GM21528 (cell line): ENCODE data around the gene MID1.

Experiments used
- ATAC-seq: cut with Tn5 transposase; IDR thresholded peaks from one replicate; pipeline ENCODE4 v1.9.1; 2021; ENCODE audit warnings: mild to moderate bottlenecking, moderate library complexity; ENCODE audit not compliant: unreplicated experiment, low FRiP score

MID1 gene

GRCh38 chrX:10505726-10506125 lies 114.7 kb downstream of the MID1 start:
- ATAC-seq, result no peak

GRCh38 chrX:10502961-10503360 lies 117.4 kb downstream of the MID1 start:
- ATAC-seq, result no peak

DNA sequence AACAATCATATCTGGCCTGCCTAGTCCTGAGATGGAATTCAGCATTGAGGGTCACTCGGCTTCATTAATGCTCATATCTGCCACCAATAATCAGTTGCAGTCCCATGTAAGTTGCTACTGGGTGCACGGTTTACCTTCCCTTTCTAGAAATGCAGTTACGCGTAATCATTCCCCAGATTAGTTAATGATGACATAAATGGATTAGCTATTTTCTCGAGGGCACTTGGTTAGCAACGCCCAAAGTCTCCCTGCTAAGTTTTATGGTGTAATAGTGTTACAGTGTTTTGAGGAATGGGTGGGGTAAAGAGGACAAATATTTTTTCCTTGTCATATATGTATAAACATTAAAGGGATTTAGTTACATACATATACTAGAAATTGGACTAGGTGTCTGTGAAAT lies 118.8 kb downstream of the MID1 start:
- ATAC-seq, result no peak

DNA sequence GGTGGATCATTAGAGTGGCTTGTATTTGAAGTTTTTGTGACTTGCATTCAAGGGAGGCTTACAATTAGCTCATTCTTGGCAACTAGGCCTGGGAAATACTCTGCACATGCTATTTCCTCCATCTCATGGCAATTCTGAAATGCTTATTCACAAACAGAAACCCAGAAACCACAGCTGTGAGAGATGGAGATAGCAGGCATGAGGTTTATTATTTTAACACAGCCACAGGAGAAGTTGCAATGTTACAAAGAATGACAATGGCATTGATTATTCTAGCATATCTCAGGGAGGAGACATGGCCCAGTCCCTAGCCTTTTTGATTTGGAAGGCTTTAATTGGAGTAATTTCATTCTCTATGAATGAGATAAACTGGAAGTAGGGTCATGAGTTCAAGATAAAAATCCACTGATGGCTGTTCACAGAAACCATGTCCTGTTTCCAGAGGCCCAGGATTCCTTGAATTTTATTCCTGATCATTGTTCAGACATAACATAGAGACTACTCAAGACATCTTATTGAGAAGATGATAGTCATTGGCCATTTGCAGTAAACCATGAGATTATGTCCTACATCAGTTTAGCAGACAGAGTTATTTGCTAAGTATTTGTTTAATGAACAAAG lies 123.9 kb downstream of the MID1 start:
- ATAC-seq, result no peak

- ATAC-seq, result no peak
These were observed 124.7 kb downstream of the MID1 start for GRCh38 chrX:10495677-10496076.

DNA sequence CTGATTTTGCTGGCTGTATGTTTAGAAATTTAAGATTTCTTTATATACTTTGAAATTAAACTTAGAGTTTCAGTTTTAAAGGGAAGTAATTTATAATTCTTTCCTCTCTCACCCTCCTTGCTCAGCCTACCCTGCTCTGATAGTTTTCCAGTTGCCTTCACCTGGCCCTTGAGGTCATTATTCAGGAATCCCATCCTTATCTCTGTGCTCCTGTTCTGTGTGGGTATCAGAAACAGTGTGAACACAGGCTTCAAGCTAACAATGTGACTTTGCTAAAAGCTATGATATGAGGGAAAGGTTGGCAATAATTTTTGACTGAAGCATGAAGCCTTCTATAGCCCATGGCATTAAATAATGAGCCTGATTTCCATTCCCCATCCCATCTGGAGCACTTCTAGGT lies 128.1 kb downstream of the MID1 start:
- ATAC-seq, result no peak

DNA sequence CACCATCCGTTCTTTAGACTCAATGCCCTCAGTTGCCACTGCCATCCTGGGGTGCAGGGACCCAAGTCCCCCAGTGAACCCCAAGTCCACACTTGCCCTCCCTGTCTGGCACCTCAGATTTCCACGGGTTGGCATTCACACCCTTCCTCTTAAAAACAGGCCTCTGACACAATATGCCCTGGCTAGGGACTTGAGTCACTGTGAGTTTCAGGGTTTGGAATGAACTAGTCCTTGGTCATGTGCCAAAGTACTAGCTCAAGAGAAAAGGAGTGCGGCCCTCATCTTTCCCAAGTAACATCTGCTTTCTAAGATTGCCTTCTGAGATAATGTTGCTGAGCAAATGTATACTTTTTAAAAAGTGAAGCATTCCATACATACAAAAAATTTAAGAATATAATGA lies 134.0 kb downstream of the MID1 start:
- ATAC-seq, result no peak

- no peak for ATAC-seq
These were observed 135.1 kb downstream of the MID1 start for GRCh38 chrX:10485326-10485725.

- ATAC-seq, result no peak
These were observed 135.6 kb downstream of the MID1 start for GRCh38 chrX:10484683-10485247.

DNA sequence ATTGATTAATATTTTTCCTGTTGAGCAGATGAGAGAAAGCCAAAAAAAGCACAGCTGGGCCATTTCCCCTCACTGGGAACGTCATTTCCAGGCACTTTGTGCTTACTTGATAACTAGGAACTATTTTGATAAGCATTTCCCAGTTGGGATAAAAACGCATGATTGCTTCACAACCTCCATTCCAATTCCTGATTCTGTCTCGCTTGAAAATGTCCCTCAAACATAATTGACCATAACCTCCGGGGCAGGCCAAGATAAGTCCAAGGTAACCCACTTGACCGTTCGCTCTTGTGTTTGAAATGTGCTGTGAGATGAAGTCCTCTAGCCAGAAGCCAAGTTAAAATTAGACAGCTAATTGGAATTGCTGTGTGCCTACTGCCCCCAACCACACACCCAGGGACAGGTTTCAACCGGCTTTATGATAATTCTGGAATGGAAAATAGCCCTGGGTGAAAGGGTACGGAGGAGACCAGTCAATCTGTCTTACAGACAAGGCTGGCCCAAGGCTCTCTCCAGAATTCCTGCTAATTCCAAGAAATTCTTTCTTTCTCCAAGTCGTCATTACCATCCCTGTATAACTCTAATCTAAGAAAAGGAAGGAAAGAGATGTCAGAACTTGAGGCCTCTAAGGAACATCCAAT lies 137.1 kb downstream of the MID1 start:
- no peak for ATAC-seq

DNA sequence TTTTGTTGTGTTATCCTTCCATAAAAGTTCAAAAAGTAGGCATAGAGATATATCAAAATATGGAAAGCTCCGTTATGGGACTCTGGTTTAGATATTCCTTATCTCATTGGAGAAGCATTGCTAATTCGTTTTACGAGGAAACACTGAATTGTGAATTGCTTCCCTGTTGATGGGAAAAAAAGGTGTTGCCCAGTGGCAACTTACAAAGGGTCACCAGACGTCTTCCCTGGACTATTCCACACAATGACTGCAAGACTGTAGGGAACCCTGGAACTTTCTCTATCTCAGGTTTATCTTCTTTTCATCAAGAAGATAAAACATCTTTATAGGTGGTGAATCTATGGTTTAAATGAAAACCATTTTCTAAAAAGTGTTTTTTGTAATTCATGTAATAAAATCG lies 137.7 kb downstream of the MID1 start:
- no peak for ATAC-seq

- peak; percentile 78 for ATAC-seq
These were observed 138.1 kb downstream of the MID1 start for GRCh38 chrX:10482261-10482660.

DNA sequence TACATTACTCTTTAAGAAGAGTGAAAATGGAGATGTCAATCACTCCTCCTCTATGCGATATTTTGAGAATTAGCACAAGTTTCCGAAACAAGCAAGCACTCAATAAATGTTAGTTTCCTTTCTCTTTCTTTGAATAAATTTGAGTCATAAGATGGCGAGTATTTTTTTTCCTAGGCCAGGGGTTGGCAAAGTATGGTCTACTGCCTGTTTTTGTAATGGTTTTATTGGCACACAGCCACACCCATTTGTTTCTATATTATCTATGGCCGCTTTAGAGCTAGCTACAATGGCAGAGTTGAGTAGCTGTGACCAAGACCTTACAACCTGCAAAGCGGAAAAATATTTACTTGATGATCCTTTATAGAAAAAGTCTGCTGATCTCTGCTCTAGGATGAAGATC lies 139.5 kb downstream of the MID1 start:
- ATAC-seq, result no peak

GRCh38 chrX:10479508-10479907 lies 140.9 kb downstream of the MID1 start:
- no peak for ATAC-seq

- no peak for ATAC-seq
These were observed 142.9 kb downstream of the MID1 start for GRCh38 chrX:10477525-10477924.

DNA sequence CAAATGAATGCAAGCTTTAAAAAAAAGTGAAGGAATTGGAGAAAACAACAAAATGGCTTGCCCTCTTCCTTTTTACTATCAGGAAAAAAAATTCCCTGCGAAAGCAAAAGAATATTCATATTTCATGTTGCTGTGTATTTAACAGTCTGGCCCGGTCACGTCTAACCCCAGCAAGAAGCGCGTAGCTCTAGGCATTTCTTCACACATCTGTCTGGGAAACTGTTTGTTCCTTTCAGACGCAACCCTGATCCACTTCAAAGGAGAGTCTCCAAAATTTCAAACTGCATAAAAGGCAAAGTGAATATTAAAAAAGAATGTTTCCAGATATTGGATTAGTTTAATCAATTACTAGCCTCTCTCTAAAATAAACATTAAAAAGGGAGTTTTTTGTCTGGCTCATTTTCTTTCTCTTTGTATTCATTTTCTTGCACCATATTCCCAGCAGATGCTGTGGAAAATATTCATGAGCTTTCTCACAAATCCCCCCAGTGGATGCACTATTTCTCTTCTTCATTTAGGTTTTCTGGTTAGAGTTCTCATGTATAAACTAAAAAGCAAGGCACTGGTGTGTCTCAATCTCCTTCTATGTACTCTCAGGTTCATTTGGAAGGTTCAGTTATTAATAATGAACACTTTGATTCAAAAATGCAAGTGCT lies 145.3 kb downstream of the MID1 start:
- no peak for ATAC-seq

DNA sequence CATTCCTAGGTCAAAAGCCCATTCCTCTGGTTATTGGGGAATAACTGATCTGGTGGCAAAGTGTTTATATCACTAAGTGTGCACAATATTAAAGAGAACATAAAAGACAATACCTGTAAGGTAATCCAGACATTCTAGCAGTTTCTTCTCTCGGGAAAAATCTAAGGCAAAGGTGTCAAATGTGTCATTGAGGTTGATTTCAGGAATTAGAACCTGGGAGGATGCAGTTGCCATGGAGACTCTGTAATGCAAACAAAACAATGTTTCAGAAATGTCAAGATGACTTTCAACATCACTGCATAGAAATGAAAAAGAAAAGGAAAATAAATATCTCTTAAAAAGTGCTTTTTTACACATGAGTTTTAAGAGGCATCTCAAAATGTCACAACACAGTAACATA lies 145.9 kb downstream of the MID1 start:
- ATAC-seq, result no peak

- no peak for ATAC-seq
These were observed 149.0 kb downstream of the MID1 start for GRCh38 chrX:10471418-10471817.

GRCh38 chrX:10470009-10470408 lies 150.4 kb downstream of the MID1 start:
- ATAC-seq, result no peak

DNA sequence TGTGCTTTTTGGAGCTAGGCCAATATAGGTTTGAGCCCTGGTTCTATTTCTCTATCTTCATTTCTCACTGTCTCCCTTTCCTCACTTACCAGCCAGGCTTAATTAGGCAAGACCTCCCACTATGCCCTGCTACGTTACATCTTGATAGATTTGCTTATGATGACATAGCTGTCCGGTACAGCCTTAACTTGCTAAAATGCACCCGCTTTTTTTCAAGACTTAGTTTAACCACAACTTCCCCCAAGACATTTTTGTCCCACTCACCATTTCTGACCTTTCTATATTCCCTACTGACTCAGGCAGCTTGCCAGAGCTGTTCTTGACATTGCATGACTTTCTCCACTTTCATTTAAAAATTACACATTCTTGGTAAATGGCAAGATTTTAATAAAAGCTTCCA lies 152.6 kb downstream of the MID1 start:
- ATAC-seq, result no peak

GRCh38 chrX:10465254-10465653 lies 155.1 kb downstream of the MID1 start:
- ATAC-seq, result no peak

- ATAC-seq, result no peak
These were observed 163.3 kb downstream of the MID1 start for GRCh38 chrX:10457092-10457491.
